Glutamatergic neuron (in vitro differentiated cells): Measurements from ENCODE around the gene TIGD3. TPM values are rescaled to one million over a fixed set of nuclear protein-coding genes. Genes with fewer than 3 reads are reported as not detected.

Experiments used
- DNase-seq: peaks from one replicate; pipeline ENCODE4 v3.0.0; 2022
- H3K27ac Mint-ChIP-seq: one replicate; pipeline ENCODE4 v1.8.0; 2020; ENCODE audit warnings: mild to moderate bottlenecking, mixed read lengths, inconsistent platforms; ENCODE audit not compliant: unreplicated experiment
- H3K27me3 Mint-ChIP-seq: one replicate; pipeline ENCODE4 v1.8.0; 2020; ENCODE audit warnings: mild to moderate bottlenecking, moderate library complexity, mixed read lengths, inconsistent platforms; ENCODE audit not compliant: unreplicated experiment
- H3K36me3 Mint-ChIP-seq: one replicate; pipeline ENCODE4 v1.8.0; 2020; ENCODE audit warnings: mild to moderate bottlenecking, mixed read lengths, inconsistent platforms; ENCODE audit not compliant: unreplicated experiment
- H3K4me1 Mint-ChIP-seq: one replicate; pipeline ENCODE4 v1.8.0; 2020; ENCODE audit warnings: mild to moderate bottlenecking, low read depth, mixed read lengths, inconsistent platforms; ENCODE audit not compliant: unreplicated experiment
- H3K4me3 Mint-ChIP-seq: one replicate; pipeline ENCODE4 v1.8.0; 2020; ENCODE audit warnings: mild to moderate bottlenecking, mixed read lengths, inconsistent platforms; ENCODE audit not compliant: unreplicated experiment
- H3K9me3 Mint-ChIP-seq: one replicate; pipeline ENCODE4 v1.8.0; 2020; ENCODE audit warnings: mild to moderate bottlenecking, moderate library complexity, mixed read lengths, inconsistent platforms; ENCODE audit not compliant: unreplicated experiment
- CTCF ChIP-seq: fragments of 200-600 bp; sonication (generic); IDR thresholded peaks from one replicate; pipeline ENCODE4 v1.5.0; 2021; ENCODE audit not compliant: partially characterized antibody, unreplicated experiment
- total RNA-seq: library from RNA; stranded (reverse); fragmentation: NEBNext Ultra II Directional; extraction: Animal tissue kit (Norgen Biotek cat#: 25700); gene quantifications from one replicate; pipeline ENCODE4 v1.2.1, GENCODE V29; 2021; ENCODE audit not compliant: unreplicated experiment

Gene TIGD3
- total RNA-seq, 1 donor from 2014 or later = 3.8 TPM

DNA sequence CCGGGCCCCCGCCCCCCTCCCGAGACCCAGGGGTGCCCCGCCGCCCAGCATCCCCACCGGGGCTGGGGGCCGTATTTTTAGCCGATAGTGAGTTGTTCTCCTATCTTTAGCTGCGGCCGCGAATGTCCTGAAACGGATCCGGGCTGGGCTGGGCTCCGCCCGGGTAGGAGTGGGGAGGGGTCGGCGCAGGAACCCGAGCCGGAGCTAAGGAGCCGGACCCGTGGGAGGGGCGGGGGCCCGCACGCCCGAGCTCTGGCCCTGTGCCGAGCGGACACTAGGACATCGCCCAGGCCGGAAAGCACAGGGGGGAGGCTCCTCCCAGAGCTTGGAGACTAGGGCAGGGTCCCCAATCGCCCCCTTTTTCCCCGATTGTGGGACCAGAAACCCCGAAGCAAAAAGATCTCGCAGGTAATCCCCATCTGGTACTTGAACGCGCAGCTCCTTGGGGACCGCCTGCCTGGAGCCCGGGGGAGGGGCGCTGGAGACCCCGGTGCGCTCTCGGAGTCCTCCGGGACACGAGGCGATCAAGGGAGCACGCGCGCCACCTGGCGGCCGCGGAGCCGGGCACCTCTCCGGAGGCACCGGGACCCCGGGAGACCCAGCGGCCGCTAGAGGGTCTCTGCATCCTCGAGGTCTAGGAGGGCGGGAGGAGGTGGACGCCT lies 39.2 kb upstream of the TIGD3 start:
- H3K9me3 Mint-ChIP-seq = peaks cover 2% of the 10 kb centered on the region
- peaks cover 12% of the 10 kb centered on the region for H3K27me3 Mint-ChIP-seq
- H3K4me3 Mint-ChIP-seq = peak overlapping the region; percentile 96
- peak; percentile 97 for TF ChIP-seq CTCF
- H3K4me1 Mint-ChIP-seq = peaks cover 19% of the 10 kb centered on the region
- H3K27ac Mint-ChIP-seq = peak overlapping the region; percentile 70
- H3K36me3 Mint-ChIP-seq = no peaks in the 10 kb centered on the region
- DNase-seq = peak; percentile 96

DNA sequence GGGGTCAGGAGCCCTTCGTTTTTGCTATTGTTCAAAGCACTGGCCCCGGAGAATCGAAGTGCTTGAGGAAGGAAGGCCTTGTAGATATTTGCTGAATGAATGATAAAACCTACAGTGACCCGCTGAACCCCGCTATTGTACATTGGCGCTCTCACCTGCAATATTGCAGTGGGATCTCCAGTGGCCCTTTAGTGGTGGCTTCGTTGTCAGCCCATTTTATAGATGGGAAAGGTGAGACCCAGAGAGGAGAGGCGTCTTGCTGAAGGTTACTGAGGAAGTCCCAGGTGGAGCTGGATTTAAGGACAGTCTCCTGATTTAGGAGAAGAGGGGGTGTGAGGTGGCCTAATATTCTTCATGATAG lies 38.7 kb upstream of the TIGD3 start:
- Mint-ChIP-seq H3K4me3 (peak overlapping the region; percentile 96), H3K9me3 (peaks cover 2% of the 10 kb centered on the region), H3K36me3 (no peaks in the 10 kb centered on the region), H3K27ac (peak overlapping the region; percentile 70), H3K4me1 (peaks cover 16% of the 10 kb centered on the region), H3K27me3 (peaks cover 12% of the 10 kb centered on the region)
- TF ChIP-seq CTCF = peak; percentile 49
- DNase-seq = no peak

GRCh38 chr11:65316227-65317024 lies 38.1 kb upstream of the TIGD3 start:
- no peaks in the 10 kb centered on the region for H3K36me3 Mint-ChIP-seq
- peak overlapping the region; percentile 85 for H3K27ac Mint-ChIP-seq
- peak overlapping the region; percentile 96 for H3K4me3 Mint-ChIP-seq
- no peak for TF ChIP-seq CTCF
- peaks cover 12% of the 10 kb centered on the region for H3K27me3 Mint-ChIP-seq
- peaks cover 13% of the 10 kb centered on the region for H3K4me1 Mint-ChIP-seq
- no peak for DNase-seq
- H3K9me3 Mint-ChIP-seq = peaks cover 2% of the 10 kb centered on the region

- Mint-ChIP-seq H3K9me3 (peaks cover 2% of the 10 kb centered on the region), H3K27me3 (peaks cover 14% of the 10 kb centered on the region), H3K4me1 (peaks cover 13% of the 10 kb centered on the region), H3K27ac (peak overlapping the region; percentile 85), H3K36me3 (no peaks in the 10 kb centered on the region), H3K4me3 (peak overlapping the region; percentile 96)
- DNase-seq = peak; percentile 33
- no peak for TF ChIP-seq CTCF
Observed at GRCh38 chr11:65317025-65317786, 37.3 kb upstream of the TIGD3 start.
